ENCODE data around the gene ESYT3. TPM values are rescaled to one million over a fixed set of nuclear protein-coding genes. Genes with fewer than 3 reads are reported as not detected.
"Not testable (repeated sequence)": the region's sequence is repeated elsewhere in the genome, so short reads cannot be mapped to it uniquely, and the experiment has no call there.

The ESYT3 gene
- total RNA-seq, 1 experiment from 2014 or later: not detected

DNA sequence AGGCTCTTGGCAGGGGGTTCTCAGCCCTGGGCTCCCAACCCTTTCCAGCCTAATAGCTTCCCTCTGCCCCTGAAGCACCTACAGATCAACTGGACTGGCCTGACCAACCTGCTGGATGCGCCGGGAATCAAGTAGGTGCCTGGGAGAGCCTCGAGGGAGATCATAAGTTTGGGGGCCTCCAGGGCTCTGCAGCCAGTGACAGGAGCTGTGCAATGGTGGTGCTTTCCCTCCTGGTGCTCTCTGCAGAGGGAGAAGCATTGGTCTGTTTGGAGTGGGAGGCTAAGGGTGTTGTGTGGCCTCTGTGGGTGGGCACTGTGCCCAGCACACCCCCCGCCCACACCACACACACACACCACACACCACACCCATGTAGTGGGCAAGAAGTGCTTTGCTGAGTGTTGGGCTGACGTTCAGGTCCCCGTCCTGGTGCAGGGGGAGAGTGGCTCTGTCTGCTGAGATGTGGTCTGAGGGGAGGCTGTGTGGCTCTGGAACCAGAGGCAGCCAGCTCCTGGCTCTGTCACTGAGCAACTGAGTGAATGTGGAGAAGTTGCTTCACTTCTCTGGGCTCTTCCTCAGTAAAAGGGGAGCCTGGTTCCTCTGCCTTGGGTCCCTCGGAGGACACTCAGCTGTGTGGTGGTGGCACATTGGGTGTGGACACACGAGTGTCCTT is 26.3 kb downstream of the ESYT3 start:
- DNase-seq (ENCODE audit: low spot score): no peak

DNA sequence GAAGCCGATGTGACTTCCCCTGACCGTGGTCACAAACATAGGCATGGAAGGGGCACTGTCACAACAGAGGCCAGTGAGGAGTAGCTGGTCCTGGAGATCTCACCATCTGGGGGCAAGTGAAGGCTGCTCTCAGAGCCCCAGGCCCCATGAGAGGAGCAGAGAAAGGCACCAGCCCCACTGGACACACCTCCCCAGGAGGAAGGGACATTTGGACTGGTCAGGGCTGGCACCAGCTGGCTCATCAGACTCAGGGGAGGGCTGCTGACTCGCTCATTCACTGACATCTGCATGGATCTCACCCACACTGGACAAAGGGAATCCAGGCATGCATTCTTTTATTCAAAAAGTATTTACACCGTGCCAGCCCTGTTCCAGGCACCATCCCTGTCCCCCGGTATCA is 26.8 kb downstream of the ESYT3 start:
- DNase-seq (ENCODE audit: low spot score): no peak

DNA sequence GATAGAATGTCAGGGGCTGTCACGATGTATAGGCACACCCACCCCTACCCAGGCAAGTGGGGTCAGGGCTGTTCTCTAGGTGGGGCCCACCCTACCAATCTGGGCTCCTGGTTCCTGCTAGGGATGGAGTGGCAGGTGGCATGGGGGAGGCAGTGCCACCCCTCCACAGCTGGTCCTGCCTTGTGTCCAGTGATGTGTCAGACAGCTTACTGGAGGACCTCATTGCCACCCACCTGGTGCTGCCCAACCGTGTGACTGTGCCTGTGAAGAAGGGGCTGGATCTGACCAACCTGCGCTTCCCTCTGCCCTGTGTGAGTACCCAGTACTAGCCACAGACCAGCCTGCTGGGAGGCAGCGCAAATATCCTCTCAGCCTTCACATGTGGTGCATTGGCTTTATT is 27.5 kb downstream of the ESYT3 start:
- DNase-seq (ENCODE audit: low spot score): no peak

GRCh38 chr3:138463724-138464490 is 29.5 kb downstream of the ESYT3 start:
- no peak for DNase-seq (ENCODE audit: low spot score)

DNA sequence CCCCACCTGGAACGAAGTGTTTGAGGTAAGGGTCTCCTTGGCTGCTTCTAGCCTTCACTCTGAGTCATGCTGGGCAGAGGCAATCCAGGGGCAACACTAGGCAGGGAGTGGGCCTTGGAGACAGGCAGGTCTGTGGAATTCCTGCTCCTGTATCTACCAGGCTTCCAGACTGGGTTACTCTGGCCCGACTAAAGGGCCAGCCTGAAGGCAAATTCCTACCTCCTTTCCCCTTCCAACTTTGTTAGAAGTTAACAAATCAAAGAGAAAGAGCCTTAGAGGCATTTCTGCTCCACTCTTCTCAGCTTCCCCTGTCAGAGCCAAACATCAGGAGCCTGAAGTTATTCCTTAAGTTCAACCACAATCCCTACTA is 30.1 kb downstream of the ESYT3 start:
- no peak for DNase-seq (ENCODE audit: low spot score)

GRCh38 chr3:138465451-138465850 is 31.0 kb downstream of the ESYT3 start:
- no peak for DNase-seq (ENCODE audit: low spot score)

- no peak for DNase-seq (ENCODE audit: low spot score)
Measured at GRCh38 chr3:138465925-138466324, 31.5 kb downstream of the ESYT3 start.

- no peak for DNase-seq (ENCODE audit: low spot score)
Measured at GRCh38 chr3:138467931-138468330, 33.5 kb downstream of the ESYT3 start.

GRCh38 chr3:138468451-138468850 is 34.0 kb downstream of the ESYT3 start:
- DNase-seq (ENCODE audit: low spot score): no peak

GRCh38 chr3:138468886-138469285 is 34.5 kb downstream of the ESYT3 start:
- no peak for DNase-seq (ENCODE audit: low spot score)

DNA sequence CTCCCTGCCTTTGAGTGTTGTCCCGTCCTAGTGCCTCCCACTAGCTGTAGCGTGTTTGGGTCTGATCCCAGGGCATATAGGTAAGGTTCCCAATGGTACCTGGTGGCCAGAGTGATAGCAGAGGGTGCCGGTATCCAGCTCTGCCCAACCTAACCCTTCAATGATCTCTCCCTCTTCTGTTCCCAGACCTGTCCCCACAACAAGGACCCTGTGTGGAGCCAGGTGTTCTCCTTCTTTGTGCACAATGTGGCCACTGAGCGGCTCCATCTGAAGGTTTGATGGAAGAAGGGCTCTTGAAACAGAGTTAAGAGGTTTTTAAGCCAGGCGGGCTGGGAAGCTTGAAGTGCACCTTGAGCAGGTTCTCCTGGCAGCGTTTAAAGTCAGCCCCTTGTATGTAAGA is 35.5 kb downstream of the ESYT3 start:
- DNase-seq (ENCODE audit: low spot score): no peak

GRCh38 chr3:138470687-138471086 is 36.3 kb downstream of the ESYT3 start:
- DNase-seq (ENCODE audit: low spot score): no peak

GRCh38 chr3:138471481-138471880 is 37.1 kb downstream of the ESYT3 start:
- no peak for DNase-seq (ENCODE audit: low spot score)

GRCh38 chr3:138472141-138472825 is 37.9 kb downstream of the ESYT3 start:
- DNase-seq (ENCODE audit: low spot score): no peak

DNA sequence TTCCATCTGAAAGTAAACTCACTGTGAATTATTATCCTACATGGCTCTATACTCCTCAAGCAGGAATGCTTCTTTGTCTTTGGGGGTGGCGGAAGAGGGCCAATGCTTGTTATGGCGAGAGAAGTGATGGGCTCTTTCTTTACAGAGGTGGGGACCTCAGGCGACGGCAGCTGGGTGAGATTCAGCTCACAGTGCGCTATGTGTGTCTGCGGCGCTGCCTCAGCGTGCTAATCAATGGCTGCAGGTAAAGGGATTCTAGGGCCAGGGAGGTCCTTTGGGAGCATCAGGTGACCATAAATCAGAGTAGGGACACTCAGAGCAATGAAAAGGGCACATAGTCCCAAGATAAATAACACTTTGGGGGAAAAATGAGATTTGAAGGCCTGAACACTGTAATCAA is 39.0 kb downstream of the ESYT3 start:
- no peak for DNase-seq (ENCODE audit: low spot score)

DNA sequence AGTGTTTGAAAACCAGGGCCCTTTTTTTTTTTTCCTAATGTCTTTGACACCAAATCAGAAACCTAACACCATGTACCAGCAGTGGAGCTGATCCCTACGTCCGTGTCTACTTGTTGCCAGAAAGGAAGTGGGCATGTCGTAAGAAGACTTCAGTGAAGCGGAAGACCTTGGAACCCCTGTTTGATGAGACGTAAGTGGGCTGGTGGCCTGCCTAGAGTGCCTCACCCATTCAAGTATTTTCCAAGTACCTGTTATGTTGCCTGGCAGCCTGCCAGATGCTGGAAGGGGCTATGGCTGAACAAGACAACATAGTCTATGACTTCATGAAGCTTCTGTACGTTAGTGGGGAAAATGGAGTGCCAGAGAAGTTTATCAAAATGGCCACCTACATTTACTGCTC is 39.7 kb downstream of the ESYT3 start:
- DNase-seq (ENCODE audit: low spot score): no peak

DNA sequence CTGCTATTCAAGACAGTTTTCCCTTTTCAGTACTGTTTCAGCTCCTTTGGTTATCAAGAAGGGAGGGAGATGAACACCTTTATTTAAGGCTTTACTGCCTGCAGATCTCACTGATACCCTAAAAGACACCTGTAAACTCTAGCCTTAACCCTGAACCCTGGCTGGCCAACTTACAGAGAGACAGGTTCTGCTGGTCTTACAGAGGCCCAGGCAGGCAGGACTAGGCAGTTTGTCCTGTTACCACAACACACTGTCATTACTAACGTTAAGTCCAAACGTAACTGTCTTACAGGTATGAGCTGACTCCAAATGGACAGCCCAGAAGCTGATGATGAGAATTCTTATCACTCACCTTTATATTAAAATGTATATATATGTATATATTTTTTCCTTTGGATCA is 42.1 kb downstream of the ESYT3 start:
- DNase-seq (ENCODE audit: low spot score): no peak

GRCh38 chr3:138477120-138477519 is 42.7 kb downstream of the ESYT3 start:
- DNase-seq (ENCODE audit: low spot score): no peak

DNA sequence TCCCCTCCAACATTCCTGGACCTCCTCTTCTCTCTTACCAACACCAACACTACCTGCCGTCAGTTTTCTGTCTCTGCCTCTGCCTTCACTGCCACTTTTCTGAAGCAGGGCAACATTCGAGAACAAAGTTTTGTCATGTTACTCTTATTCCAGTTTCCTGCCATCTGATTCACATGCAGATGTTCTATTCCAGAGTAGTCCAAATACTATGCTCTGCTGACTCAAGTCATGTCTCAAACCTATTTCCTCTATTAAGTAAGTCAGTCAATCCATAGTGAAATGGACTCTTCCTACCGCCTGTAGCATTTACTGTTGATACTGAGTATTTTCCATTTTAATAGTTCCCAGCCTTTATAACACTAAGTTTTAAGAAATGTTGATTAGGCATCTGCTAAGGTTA is 43.4 kb downstream of the ESYT3 start:
- DNase-seq (ENCODE audit: low spot score): no peak

DNA sequence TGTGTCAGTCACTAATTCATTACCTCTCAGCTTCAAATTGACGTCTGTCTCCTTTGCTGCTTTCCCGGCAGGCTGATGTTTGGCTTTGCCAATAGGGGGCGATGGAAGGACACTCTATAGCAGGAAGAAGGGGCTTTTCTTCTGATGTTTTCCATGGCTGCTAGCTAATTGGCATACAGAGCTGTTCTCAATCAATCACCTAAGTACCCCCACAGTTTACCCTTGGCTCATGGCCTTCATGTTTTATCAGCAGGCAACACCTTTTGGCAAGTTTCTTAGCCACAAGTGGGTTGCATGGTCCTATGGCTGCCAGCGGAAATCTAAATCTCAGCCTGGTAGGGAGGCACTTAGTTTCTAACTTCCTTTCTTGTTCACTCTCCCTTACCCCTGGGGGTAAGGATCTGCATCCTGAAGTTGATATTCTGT is 45.0 kb downstream of the ESYT3 start:
- DNase-seq (ENCODE audit: low spot score): peak; percentile 55

DNA sequence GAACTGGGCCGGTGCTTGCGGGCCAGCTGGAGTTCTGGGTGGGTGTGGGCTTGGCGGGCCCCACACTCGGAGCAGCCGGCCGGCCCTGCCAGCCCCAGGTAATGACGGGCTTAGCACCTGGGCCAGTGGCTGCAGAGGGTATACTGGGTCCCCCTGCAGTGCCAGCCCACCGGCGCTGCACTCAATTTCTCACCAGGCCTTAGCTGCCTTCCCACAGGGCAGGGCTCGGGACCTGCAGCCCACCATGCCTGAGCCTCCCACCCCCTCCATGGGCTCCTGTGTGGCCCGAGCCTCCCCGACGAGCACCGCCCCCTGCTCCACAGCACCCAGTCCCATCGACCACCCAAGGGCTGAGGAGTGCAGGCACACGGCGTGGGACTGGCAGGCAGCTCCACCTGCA is 50.3 kb downstream of the ESYT3 start:
- not testable (repeated sequence) for DNase-seq (ENCODE audit: low spot score)

DNA sequence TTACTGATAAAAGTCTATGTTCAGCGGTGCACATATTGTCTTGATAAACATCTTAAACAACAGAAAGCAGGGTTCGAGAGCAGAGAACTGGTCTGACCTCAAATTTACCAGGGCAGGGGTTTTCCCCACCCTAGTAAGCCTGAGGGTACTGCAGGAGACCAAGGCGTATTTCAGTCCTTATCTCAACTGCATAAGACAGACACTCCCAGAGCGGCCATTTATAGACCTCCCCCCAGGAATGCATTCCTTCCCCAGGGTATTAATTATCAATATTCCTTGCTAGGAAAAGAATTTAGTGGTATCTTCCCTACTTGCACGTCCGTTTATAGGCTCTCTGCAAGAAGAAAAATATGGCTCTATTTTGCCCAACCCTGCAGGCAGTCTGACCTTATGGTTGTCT is 52.2 kb downstream of the ESYT3 start:
- DNase-seq (ENCODE audit: low spot score): not testable (repeated sequence)

DNA sequence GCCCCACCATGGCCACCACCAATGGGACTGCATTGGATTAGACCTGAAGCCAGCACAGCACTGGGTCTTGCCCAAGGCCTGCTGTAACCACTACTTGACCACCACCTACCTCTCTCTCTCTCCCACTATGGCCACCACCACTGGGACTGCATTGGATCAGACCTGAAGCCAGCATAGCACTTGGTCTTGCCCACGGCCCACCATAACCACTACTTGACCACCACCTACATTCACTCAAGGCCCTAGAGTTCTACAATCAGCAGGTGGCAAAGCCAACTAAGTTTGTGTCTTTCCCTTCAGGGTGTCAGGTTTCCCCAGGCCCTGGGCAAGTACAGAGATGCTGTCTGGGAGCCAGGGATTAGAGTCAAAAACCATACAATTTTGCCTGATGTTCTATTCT is 57.6 kb downstream of the ESYT3 start:
- no peak for DNase-seq (ENCODE audit: low spot score)
